ENCODE measurements around the gene DNAI1.

- TF ChIP-seq GATA2 (IDR thresholded peaks at IDR 0.05; ENCODE audit: low read depth, low read length): no peak
- TF ChIP-seq GATA3 (IDR thresholded peaks at IDR 0.05; ENCODE audit: low read depth, low read length): no peak
Measured at GRCh38 chr9:34505370-34506120, 46.9 kb downstream of the DNAI1 start.
